Measurements from ENCODE around the gene GPC5.
"Not testable (repeated sequence)": the region's sequence is repeated elsewhere in the genome, so short reads cannot be mapped to it uniquely, and the experiment has no call there.

Gene GPC5

GRCh38 chr13:92480387-92480786 lies 1082.0 kb downstream of the GPC5 start:
- no peak for DNase-seq (ENCODE audit: extremely low spot score)
- no peak for TF ChIP-seq CTCF (IDR thresholded peaks at IDR 0.05; ENCODE audit: control extremely low read depth, extremely low read depth, low read depth, missing control alignments)
- POLR2A ChIA-PET = no interaction called here
- CTCF ChIA-PET = no interaction called here

- DNase-seq (ENCODE audit: extremely low spot score); CTCF ChIA-PET; POLR2A ChIA-PET: not testable (repeated sequence)
Measured at GRCh38 chr13:92482790-92483189, 1084.4 kb downstream of the GPC5 start.

GRCh38 chr13:92483894-92484293 lies 1085.5 kb downstream of the GPC5 start:
- POLR2A ChIA-PET = no interaction called here
- CTCF ChIA-PET = no interaction called here
- TF ChIP-seq CTCF (IDR thresholded peaks at IDR 0.05; ENCODE audit: control extremely low read depth, extremely low read depth, low read depth, missing control alignments) = no peak
- no peak for DNase-seq (ENCODE audit: extremely low spot score)

- CTCF ChIA-PET = no interaction called here
- POLR2A ChIA-PET = no interaction called here
- DNase-seq (ENCODE audit: extremely low spot score) = no peak
- TF ChIP-seq CTCF (IDR thresholded peaks at IDR 0.05; ENCODE audit: control extremely low read depth, extremely low read depth, low read depth, missing control alignments) = no peak
Measured at GRCh38 chr13:92487238-92487637, 1088.8 kb downstream of the GPC5 start.

- DNase-seq (ENCODE audit: extremely low spot score) = no peak
- ChIA-PET CTCF (no interaction called here), POLR2A (no interaction called here)
Measured at GRCh38 chr13:92488249-92488852, 1089.9 kb downstream of the GPC5 start.

GRCh38 chr13:92491839-92492238 lies 1093.4 kb downstream of the GPC5 start:
- POLR2A ChIA-PET = no interaction called here
- TF ChIP-seq CTCF (IDR thresholded peaks at IDR 0.05; ENCODE audit: control extremely low read depth, extremely low read depth, low read depth, missing control alignments) = no peak
- DNase-seq (ENCODE audit: extremely low spot score) = no peak
- CTCF ChIA-PET = no interaction called here

More at GRCh38 chr13:92488249-92488852, 1089.9 kb downstream of the GPC5 start:
- TF ChIP-seq CTCF (IDR thresholded peaks at IDR 0.05; ENCODE audit: control extremely low read depth, extremely low read depth, low read depth, missing control alignments) = no peak

GRCh38 chr13:92494915-92495314 lies 1096.5 kb downstream of the GPC5 start:
- ChIA-PET CTCF (no interaction called here), POLR2A (no interaction called here)
- no peak for DNase-seq (ENCODE audit: extremely low spot score)
- TF ChIP-seq CTCF (IDR thresholded peaks at IDR 0.05; ENCODE audit: control extremely low read depth, extremely low read depth, low read depth, missing control alignments) = no peak

Measured in GM10248 (cell line).